ENCODE results near the gene MRPL3. TPM values are rescaled to one million over a fixed set of nuclear protein-coding genes. Genes with fewer than 3 reads are reported as not detected.
"Not testable (repeated sequence)": the region's sequence is repeated elsewhere in the genome, so short reads cannot be mapped to it uniquely, and the experiment has no call there.

Gene MRPL3
- total and polyA plus RNA-seq, 2 donors from 2014 or later, result 77.3 to 91.2 TPM

GRCh38 chr3:131491084-131491483 is 11.7 kb downstream of the MRPL3 start:
- Histone ChIP-seq H3K27me3 (ENCODE audit: control insufficient read depth, insufficient read depth, low read length) (no peaks in the 10 kb centered on the region), H3K9me3 (ENCODE audit: control insufficient read depth in 2 of 3, insufficient read depth in 1 of 3, low read length in 3 of 3) (no peaks in the 10 kb centered on the region), H3K27ac (ENCODE audit: low read depth in 2 of 2, low read length in 2 of 2) (no peak overlapping the region), H3K36me3 (ENCODE audit: control insufficient read depth in 2 of 3, insufficient read depth in 3 of 3, low read length in 3 of 3) (peaks cover 4 to 14% (median 6%) of the 10 kb centered on the region in 3 donors), H3K4me3 (ENCODE audit: low read length in 3 of 3) (no peak overlapping the region), H3K4me1 (ENCODE audit: control insufficient read depth in 2 of 3, insufficient read depth in 2 of 3, low read depth in 1 of 3, low read length in 3 of 3) (no peaks in the 10 kb centered on the region), H3K9ac (ENCODE audit: low read length in 3 of 3) (no peak overlapping the region)
- FAIRE-seq (no peak), DNase-seq (no peak)
- TF ChIP-seq CTCF (IDR thresholded peaks at IDR 0.05; ENCODE audit: borderline replicate concordance, extremely low read depth, insufficient read depth), result no peak
- intact Hi-C loops (cut with DNase I), result no loop called here

- intact Hi-C loops (cut with DNase I), result not testable (repeated sequence)
These were observed 16.2 kb downstream of the MRPL3 start for GRCh38 chr3:131486545-131486944.

GRCh38 chr3:131485119-131485518 is 17.7 kb downstream of the MRPL3 start:
- DNase-seq (no peak), FAIRE-seq (no peak)
- no peaks in the 10 kb centered on the region for H3K9me3 ChIP-seq (ENCODE audit: control insufficient read depth in 2 of 3, insufficient read depth in 1 of 3, low read length in 3 of 3)
- H3K36me3 ChIP-seq (ENCODE audit: control insufficient read depth in 2 of 3, insufficient read depth in 3 of 3, low read length in 3 of 3), result peaks cover 0 to 10% (median under 1%) of the 10 kb centered on the region in 3 donors
- H3K27me3 ChIP-seq (ENCODE audit: control insufficient read depth, insufficient read depth, low read length), result no peaks in the 10 kb centered on the region
- H3K9ac ChIP-seq (ENCODE audit: low read length in 3 of 3), result no peak overlapping the region
- no peaks in the 10 kb centered on the region for H3K4me1 ChIP-seq (ENCODE audit: control insufficient read depth in 2 of 3, insufficient read depth in 2 of 3, low read depth in 1 of 3, low read length in 3 of 3)
- intact Hi-C loops (cut with DNase I), result no loop called here
- H3K27ac ChIP-seq (ENCODE audit: low read depth in 2 of 2, low read length in 2 of 2), result no peak overlapping the region
- H3K4me3 ChIP-seq (ENCODE audit: low read length in 3 of 3), result no peak overlapping the region
- TF ChIP-seq CTCF (IDR thresholded peaks at IDR 0.05; ENCODE audit: borderline replicate concordance, extremely low read depth, insufficient read depth), result no peak

More at GRCh38 chr3:131486545-131486944, 16.2 kb downstream of the MRPL3 start:
- DNase-seq; H3K27ac ChIP-seq (ENCODE audit: low read depth in 2 of 2, low read length in 2 of 2); H3K9ac ChIP-seq (ENCODE audit: low read length in 3 of 3); H3K9me3 ChIP-seq (ENCODE audit: control insufficient read depth in 2 of 3, insufficient read depth in 1 of 3, low read length in 3 of 3); H3K4me1 ChIP-seq (ENCODE audit: control insufficient read depth in 2 of 3, insufficient read depth in 2 of 3, low read depth in 1 of 3, low read length in 3 of 3); FAIRE-seq; H3K27me3 ChIP-seq (ENCODE audit: control insufficient read depth, insufficient read depth, low read length); H3K4me3 ChIP-seq (ENCODE audit: low read length in 3 of 3): not testable (repeated sequence)
- peaks cover 0 to 10% (median 0%) of the 10 kb centered on the region in 3 donors for H3K36me3 ChIP-seq (ENCODE audit: control insufficient read depth in 2 of 3, insufficient read depth in 3 of 3, low read length in 3 of 3)

GRCh38 chr3:131484496-131485111 is 18.2 kb downstream of the MRPL3 start:
- Histone ChIP-seq H3K4me1 (ENCODE audit: control insufficient read depth in 2 of 3, insufficient read depth in 2 of 3, low read depth in 1 of 3, low read length in 3 of 3) (no peaks in the 10 kb centered on the region), H3K27me3 (ENCODE audit: control insufficient read depth, insufficient read depth, low read length) (no peaks in the 10 kb centered on the region), H3K9ac (ENCODE audit: low read length in 3 of 3) (no peak overlapping the region), H3K27ac (ENCODE audit: low read depth in 2 of 2, low read length in 2 of 2) (no peak overlapping the region), H3K4me3 (ENCODE audit: low read length in 3 of 3) (no peak overlapping the region), H3K36me3 (ENCODE audit: control insufficient read depth in 2 of 3, insufficient read depth in 3 of 3, low read length in 3 of 3) (peaks cover 0 to 10% (median 2%) of the 10 kb centered on the region in 3 donors), H3K9me3 (ENCODE audit: control insufficient read depth in 2 of 3, insufficient read depth in 1 of 3, low read length in 3 of 3) (no peaks in the 10 kb centered on the region)
- DNase-seq (no peak), FAIRE-seq (no peak)
- no peak for TF ChIP-seq CTCF (IDR thresholded peaks at IDR 0.05; ENCODE audit: borderline replicate concordance, extremely low read depth, insufficient read depth)
- intact Hi-C loops (cut with DNase I), result no loop called here

Data from kidney (tissue), 14 donors.